Subcutaneous adipose tissue (tissue), 4 donors: Measurements from ENCODE around the gene PAPOLB. TPM values are rescaled to one million over a fixed set of nuclear protein-coding genes. Genes with fewer than 3 reads are reported as not detected.

Experiments
- CTCF ChIP-seq: fragments of 450-650 bp; IDR thresholded peaks from one replicate; pipeline ENCODE4 v1.5.1; 2016; ENCODE audit warnings: low read depth, mild to moderate bottlenecking, control low read depth, antibody characterized with exemption, moderate library complexity
- total RNA-seq, 4 donors: library from RNA; depleted of rRNA; stranded (reverse); fragments of >200 nt; gene quantifications; one replicate each; pipeline ENCODE4 v1.1.0, GENCODE V29; 2016

Gene PAPOLB
- total RNA-seq, 4 donors from 2014 or later: 0.22 to 0.68 (median 0.35) TPM

GRCh38 chr7:4875391-4875790 is 13.6 kb upstream of the PAPOLB start:
- TF ChIP-seq CTCF: no peak

- TF ChIP-seq CTCF: no peak
These were observed 11.5 kb upstream of the PAPOLB start for GRCh38 chr7:4873071-4873944.

GRCh38 chr7:4871930-4872675 is 10.3 kb upstream of the PAPOLB start:
- no peak for TF ChIP-seq CTCF

GRCh38 chr7:4871056-4871680 is 9.3 kb upstream of the PAPOLB start:
- no peak for TF ChIP-seq CTCF

GRCh38 chr7:4868493-4868892 is 6.7 kb upstream of the PAPOLB start:
- no peak for TF ChIP-seq CTCF

- TF ChIP-seq CTCF: no peak
These were observed 5.0 kb upstream of the PAPOLB start for GRCh38 chr7:4866528-4867496.
